DND-41 (cell line): ENCODE measurements around the gene RPTN.

Experiments used
- EZH2 ChIP-seq: IDR thresholded peaks from 3 replicates; pipeline ENCODE4 v1.6.1; 2012; ENCODE audit warnings: borderline replicate concordance, low read depth, mild to moderate bottlenecking, moderate library complexity, low read length, inconsistent platforms; ENCODE audit not compliant: severe bottlenecking
- TF ChIP-seq, protein P1 (sequence below): IDR thresholded peaks from 2 replicates; pipeline ENCODE4 v1.5.1; 2012; ENCODE audit warnings: borderline replicate concordance, low read length, moderate library complexity, mild to moderate bottlenecking; ENCODE audit not compliant: poor library complexity, severe bottlenecking; ENCODE audit errors: extremely low read depth

DNA sequence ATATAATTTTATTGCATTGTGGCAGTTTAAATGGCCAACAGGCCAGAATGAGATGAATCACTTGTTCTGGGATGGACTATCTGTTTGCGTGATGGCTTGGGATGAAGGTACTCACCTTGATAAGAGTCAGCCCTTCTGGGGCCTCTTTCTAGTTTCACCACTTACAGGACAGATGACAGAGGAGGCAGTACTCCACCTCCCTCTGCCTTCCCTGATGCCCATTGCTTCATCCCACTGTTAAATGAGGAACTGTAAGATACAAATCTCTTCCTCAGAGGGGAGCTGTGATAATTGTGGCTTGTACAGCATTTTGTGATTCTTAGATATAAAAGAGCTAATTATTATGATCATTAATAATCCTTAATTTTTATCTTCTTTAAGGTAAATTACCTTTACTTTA, 40.1 kb downstream of the RPTN start:
- TF ChIP-seq, protein P1, sequence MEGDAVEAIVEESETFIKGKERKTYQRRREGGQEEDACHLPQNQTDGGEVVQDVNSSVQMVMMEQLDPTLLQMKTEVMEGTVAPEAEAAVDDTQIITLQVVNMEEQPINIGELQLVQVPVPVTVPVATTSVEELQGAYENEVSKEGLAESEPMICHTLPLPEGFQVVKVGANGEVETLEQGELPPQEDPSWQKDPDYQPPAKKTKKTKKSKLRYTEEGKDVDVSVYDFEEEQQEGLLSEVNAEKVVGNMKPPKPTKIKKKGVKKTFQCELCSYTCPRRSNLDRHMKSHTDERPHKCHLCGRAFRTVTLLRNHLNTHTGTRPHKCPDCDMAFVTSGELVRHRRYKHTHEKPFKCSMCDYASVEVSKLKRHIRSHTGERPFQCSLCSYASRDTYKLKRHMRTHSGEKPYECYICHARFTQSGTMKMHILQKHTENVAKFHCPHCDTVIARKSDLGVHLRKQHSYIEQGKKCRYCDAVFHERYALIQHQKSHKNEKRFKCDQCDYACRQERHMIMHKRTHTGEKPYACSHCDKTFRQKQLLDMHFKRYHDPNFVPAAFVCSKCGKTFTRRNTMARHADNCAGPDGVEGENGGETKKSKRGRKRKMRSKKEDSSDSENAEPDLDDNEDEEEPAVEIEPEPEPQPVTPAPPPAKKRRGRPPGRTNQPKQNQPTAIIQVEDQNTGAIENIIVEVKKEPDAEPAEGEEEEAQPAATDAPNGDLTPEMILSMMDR, result no peak
- no peak for TF ChIP-seq EZH2
